Neural progenitor cell (in vitro differentiated cells): ENCODE measurements around the gene PCK2. TPM values are rescaled to one million over a fixed set of nuclear protein-coding genes. Genes with fewer than 3 reads are reported as not detected.

Source experiments
- DNase-seq: peaks from one replicate; pipeline ENCODE4 v3.0.0-alpha.2; 2016; ENCODE audit warnings: low spot score
- H2AFZ ChIP-seq: fragments of 200-600 bp; sonication (generic); replicated peaks from 2 replicates; pipeline ENCODE4 v1.6.1; 2016; ENCODE audit warnings: antibody characterized with exemption
- H3F3A ChIP-seq: fragments of 200-600 bp; sonication (generic); 2 replicates; pipeline ENCODE4 v1.6.1; 2016; ENCODE audit warnings: antibody characterized with exemption, low read depth
- H3K27ac ChIP-seq: fragments of 200-600 bp; sonication (generic); 2 replicates; pipeline ENCODE4 v1.5.1; 2016; ENCODE audit warnings: mild to moderate bottlenecking
- H3K27me3 ChIP-seq: fragments of 200-600 bp; sonication (generic); 2 replicates; pipeline ENCODE4 v1.6.1; 2016; ENCODE audit warnings: mild to moderate bottlenecking, moderate library complexity
- H3K36me3 ChIP-seq: fragments of 200-600 bp; sonication (generic); 2 replicates; pipeline ENCODE4 v1.5.1; 2016
- H3K4me1 ChIP-seq: fragments of 200-600 bp; sonication (generic); 2 replicates; pipeline ENCODE4 v1.6.1; 2016; ENCODE audit warnings: mixed run types
- H3K4me2 ChIP-seq: fragments of 200-600 bp; sonication (generic); 2 replicates; pipeline ENCODE4 v1.6.1; 2016
- H3K4me3 ChIP-seq: fragments of 200-600 bp; sonication (generic); 2 replicates; pipeline ENCODE4 v1.5.1; 2016
- H3K79me2 ChIP-seq: fragments of 200-600 bp; sonication (generic); 2 replicates; pipeline ENCODE4 v1.6.1; 2016; ENCODE audit warnings: low read depth
- H3K9ac ChIP-seq: fragments of 200-600 bp; sonication (generic); 2 replicates; pipeline ENCODE4 v1.6.1; 2016
- H3K9me3 ChIP-seq: fragments of 200-600 bp; sonication (generic); 2 replicates; pipeline ENCODE4 v1.5.1; 2016; ENCODE audit warnings: low read depth
- H4K20me1 ChIP-seq: fragments of 200-600 bp; sonication (generic); 2 replicates; pipeline ENCODE4 v1.6.1; 2016; ENCODE audit warnings: low read depth
- H3K27ac Mint-ChIP-seq: 3 replicates; pipeline ENCODE4 v1.8.0; 2021; ENCODE audit warnings: mixed read lengths
- H3K27me3 Mint-ChIP-seq: 2 replicates; pipeline ENCODE4 v1.8.0; 2022; ENCODE audit warnings: low read depth, mild to moderate bottlenecking, inconsistent platforms, moderate library complexity, mixed read lengths; ENCODE audit not compliant: insufficient read depth
- H3K36me3 Mint-ChIP-seq: 3 replicates; pipeline ENCODE4 v1.8.0; 2021; ENCODE audit warnings: mixed read lengths
- H3K4me1 Mint-ChIP-seq: 3 replicates; pipeline ENCODE4 v1.8.0; 2021; ENCODE audit warnings: mixed read lengths
- H3K4me3 Mint-ChIP-seq: 3 replicates; pipeline ENCODE4 v1.8.0; 2021; ENCODE audit warnings: mild to moderate bottlenecking, moderate library complexity, mixed read lengths
- H3K9me3 Mint-ChIP-seq: 3 replicates; pipeline ENCODE4 v1.8.0; 2020; ENCODE audit warnings: mixed read lengths
- CTCF ChIP-seq: fragments of 200-600 bp; sonication (generic); IDR thresholded peaks from 2 replicates; pipeline ENCODE4 v1.5.1; 2017; ENCODE audit warnings: antibody characterized with exemption, mild to moderate bottlenecking
- EZH2 ChIP-seq: fragments of 200-600 bp; sonication (generic); IDR thresholded peaks from 2 replicates; pipeline ENCODE4 v1.6.1; 2017; ENCODE audit warnings: antibody characterized with exemption, mild to moderate bottlenecking, moderate library complexity
- EZH2phosphoT487 ChIP-seq: fragments of 200-600 bp; sonication (generic); IDR thresholded peaks from 2 replicates; pipeline ENCODE4 v1.6.1; 2017; ENCODE audit warnings: antibody characterized with exemption
- total RNA-seq: library from RNA; depleted of rRNA; stranded (reverse); fragments of >200 nt; gene quantifications from 2 replicates; pipeline ENCODE4 v1.2.3, GENCODE V29; 2015; ENCODE audit warnings: low replicate concordance

Gene PCK2
- total RNA-seq, 1 donor from 2014 or later: 11.1 TPM

GRCh38 chr14:24123424-24124417, 29.6 kb downstream of the PCK2 start:
- H3K9ac ChIP-seq: no peak overlapping the region
- no peaks in the 10 kb centered on the region for H3K36me3 ChIP-seq
- no peak overlapping the region for H3K4me2 ChIP-seq
- no peaks in the 10 kb centered on the region for H3K4me1 ChIP-seq
- no peak for DNase-seq
- no peaks in the 10 kb centered on the region for H3K79me2 ChIP-seq
- H3K4me3 ChIP-seq: no peak overlapping the region
- Mint-ChIP-seq H3K9me3 (no peaks in the 10 kb centered on the region), H3K27me3 (no peaks in the 10 kb centered on the region), H3K27ac (peak overlapping the region; percentile 29), H3K36me3 (peaks cover 9% of the 10 kb centered on the region), H3K4me3 (no peak overlapping the region), H3K4me1 (no peaks in the 10 kb centered on the region)
- no peak overlapping the region for H3K27ac ChIP-seq
- no peaks in the 10 kb centered on the region for H3K27me3 ChIP-seq
- TF ChIP-seq EZH2phosphoT487 (no peak), EZH2 (no peak), CTCF (no peak)
- H4K20me1 ChIP-seq: no peaks in the 10 kb centered on the region
- no peaks in the 10 kb centered on the region for H3K9me3 ChIP-seq
- H2AFZ ChIP-seq: no peak overlapping the region
- H3F3A ChIP-seq: no peaks in the 10 kb centered on the region

GRCh38 chr14:24126939-24127338, 32.8 kb downstream of the PCK2 start:
- TF ChIP-seq CTCF: no peak
- TF ChIP-seq EZH2: no peak
- TF ChIP-seq EZH2phosphoT487: no peak
- Histone ChIP-seq H3F3A (no peaks in the 10 kb centered on the region), H3K27me3 (no peaks in the 10 kb centered on the region), H3K9me3 (no peaks in the 10 kb centered on the region), H3K4me2 (no peak overlapping the region), H3K4me1 (no peaks in the 10 kb centered on the region), H3K27ac (no peak overlapping the region), H4K20me1 (no peaks in the 10 kb centered on the region), H3K79me2 (no peaks in the 10 kb centered on the region), H3K4me3 (no peak overlapping the region), H2AFZ (no peak overlapping the region), H3K36me3 (no peaks in the 10 kb centered on the region), H3K9ac (no peak overlapping the region)
- no peaks in the 10 kb centered on the region for H3K36me3 Mint-ChIP-seq
- DNase-seq: no peak
- H3K9me3 Mint-ChIP-seq: no peaks in the 10 kb centered on the region
- no peak overlapping the region for H3K4me3 Mint-ChIP-seq
- H3K27me3 Mint-ChIP-seq: no peaks in the 10 kb centered on the region
- no peaks in the 10 kb centered on the region for H3K4me1 Mint-ChIP-seq
- H3K27ac Mint-ChIP-seq: no peak overlapping the region

GRCh38 chr14:24127673-24128072, 33.6 kb downstream of the PCK2 start:
- H3K27ac Mint-ChIP-seq: no peak overlapping the region
- TF ChIP-seq EZH2phosphoT487 (no peak), EZH2 (no peak)

GRCh38 chr14:24129410-24129998, 35.4 kb downstream of the PCK2 start:
- H3K36me3 Mint-ChIP-seq: no peaks in the 10 kb centered on the region
- H3K9ac ChIP-seq: no peak overlapping the region
- H3K27ac Mint-ChIP-seq: no peak overlapping the region
- no peaks in the 10 kb centered on the region for H3K79me2 ChIP-seq
- no peak overlapping the region for H3K4me3 Mint-ChIP-seq
- H3F3A ChIP-seq: peaks cover 4% of the 10 kb centered on the region
- TF ChIP-seq EZH2phosphoT487: no peak
- no peak for TF ChIP-seq EZH2
- no peak for TF ChIP-seq CTCF
- no peaks in the 10 kb centered on the region for H3K4me1 ChIP-seq
- no peak for DNase-seq
- H2AFZ ChIP-seq: no peak overlapping the region
- H3K27me3 Mint-ChIP-seq: peaks cover 4% of the 10 kb centered on the region
- H3K4me3 ChIP-seq: no peak overlapping the region
- H3K4me2 ChIP-seq: no peak overlapping the region
- no peaks in the 10 kb centered on the region for H3K9me3 Mint-ChIP-seq
- H4K20me1 ChIP-seq: no peaks in the 10 kb centered on the region
- H3K27me3 ChIP-seq: no peaks in the 10 kb centered on the region
- H3K9me3 ChIP-seq: no peaks in the 10 kb centered on the region
- H3K27ac ChIP-seq: no peak overlapping the region
- no peaks in the 10 kb centered on the region for H3K4me1 Mint-ChIP-seq
- H3K36me3 ChIP-seq: no peaks in the 10 kb centered on the region

More at GRCh38 chr14:24127673-24128072, 33.6 kb downstream of the PCK2 start:
- Mint-ChIP-seq H3K27me3 (peaks cover 4% of the 10 kb centered on the region), H3K4me3 (no peak overlapping the region), H3K36me3 (no peaks in the 10 kb centered on the region), H3K4me1 (no peaks in the 10 kb centered on the region), H3K9me3 (no peaks in the 10 kb centered on the region)
- no peaks in the 10 kb centered on the region for H4K20me1 ChIP-seq
- no peak overlapping the region for H3K9ac ChIP-seq
- no peaks in the 10 kb centered on the region for H3K27me3 ChIP-seq
- no peaks in the 10 kb centered on the region for H3K9me3 ChIP-seq
- no peaks in the 10 kb centered on the region for H3K79me2 ChIP-seq
- H3K27ac ChIP-seq: no peak overlapping the region
- H3K4me3 ChIP-seq: no peak overlapping the region
- H3F3A ChIP-seq: no peaks in the 10 kb centered on the region
- no peak overlapping the region for H2AFZ ChIP-seq
- no peaks in the 10 kb centered on the region for H3K36me3 ChIP-seq
- no peaks in the 10 kb centered on the region for H3K4me1 ChIP-seq
- no peak overlapping the region for H3K4me2 ChIP-seq
- no peak for DNase-seq
